GOT3 (cell line): ENCODE data around the gene PDGFRB.
A peak's percentile ranks its signal among the peaks of the same experiment; 100 is the strongest.
"Not testable (repeated sequence)": the region's sequence is repeated elsewhere in the genome, so short reads cannot be mapped to it uniquely, and the experiment has no call there.

ENCODE experiments used
- DNase-seq: peaks from one replicate; lab custom pipeline; 2025; ENCODE audit warnings: mixed read lengths; lab: John Stamatoyannopoulos, UW

PDGFRB gene

GRCh38 chr5:150114102-150114641 is 41.5 kb downstream of the PDGFRB start:
- DNase-seq: no peak

- no peak for DNase-seq
These were observed 42.4 kb downstream of the PDGFRB start for GRCh38 chr5:150113047-150113744.

GRCh38 chr5:150112201-150113046 is 43.2 kb downstream of the PDGFRB start:
- peak; percentile 44 for DNase-seq

- no peak for DNase-seq
These were observed 44.5 kb downstream of the PDGFRB start for GRCh38 chr5:150111122-150111521.

GRCh38 chr5:150109921-150110320 is 45.7 kb downstream of the PDGFRB start:
- DNase-seq: no peak

GRCh38 chr5:150108711-150109514 is 46.7 kb downstream of the PDGFRB start:
- DNase-seq: no peak

- DNase-seq: no peak
These were observed 47.7 kb downstream of the PDGFRB start for GRCh38 chr5:150107909-150108447.

GRCh38 chr5:150106674-150107426 is 48.8 kb downstream of the PDGFRB start:
- DNase-seq: no peak

- no peak for DNase-seq
These were observed 49.6 kb downstream of the PDGFRB start for GRCh38 chr5:150105928-150106615.

- no peak for DNase-seq
These were observed 51.1 kb downstream of the PDGFRB start for GRCh38 chr5:150104550-150104870.

GRCh38 chr5:150103678-150104549 is 51.7 kb downstream of the PDGFRB start:
- no peak for DNase-seq

- DNase-seq: no peak
These were observed 54.6 kb downstream of the PDGFRB start for GRCh38 chr5:150101023-150101422.

GRCh38 chr5:150097152-150097551 is 58.5 kb downstream of the PDGFRB start:
- no peak for DNase-seq

- no peak for DNase-seq
These were observed 63.4 kb downstream of the PDGFRB start for GRCh38 chr5:150092159-150092787.

- no peak for DNase-seq
These were observed 69.5 kb downstream of the PDGFRB start, which contains the start of gene CSF1R for GRCh38 chr5:150085950-150086715. CSF1R (minus strand) TSS chr5:150086554; CDS start chr5:150086427, 127 bp downstream.

- DNase-seq: no peak
These were observed 70.3 kb downstream of the PDGFRB start for GRCh38 chr5:150085191-150085912.

GRCh38 chr5:150084754-150085153 is 70.9 kb downstream of the PDGFRB start:
- DNase-seq: not testable (repeated sequence)

- DNase-seq: no peak
These were observed 72.8 kb downstream of the PDGFRB start for GRCh38 chr5:150082889-150083288.
